GM12872 (cell line): ENCODE results near the gene TNN.

ENCODE experiments used
- TF ChIP-seq, protein P1 (sequence below): IDR thresholded peaks from 3 replicates; pipeline ENCODE4 v1.5.1; 2011; ENCODE audit warnings: low read depth, mild to moderate bottlenecking, low read length, moderate library complexity; ENCODE audit not compliant: insufficient read depth

The TNN gene

GRCh38 chr1:175036476-175036875 lies 31.2 kb upstream of the TNN start:
- TF ChIP-seq, protein P1, sequence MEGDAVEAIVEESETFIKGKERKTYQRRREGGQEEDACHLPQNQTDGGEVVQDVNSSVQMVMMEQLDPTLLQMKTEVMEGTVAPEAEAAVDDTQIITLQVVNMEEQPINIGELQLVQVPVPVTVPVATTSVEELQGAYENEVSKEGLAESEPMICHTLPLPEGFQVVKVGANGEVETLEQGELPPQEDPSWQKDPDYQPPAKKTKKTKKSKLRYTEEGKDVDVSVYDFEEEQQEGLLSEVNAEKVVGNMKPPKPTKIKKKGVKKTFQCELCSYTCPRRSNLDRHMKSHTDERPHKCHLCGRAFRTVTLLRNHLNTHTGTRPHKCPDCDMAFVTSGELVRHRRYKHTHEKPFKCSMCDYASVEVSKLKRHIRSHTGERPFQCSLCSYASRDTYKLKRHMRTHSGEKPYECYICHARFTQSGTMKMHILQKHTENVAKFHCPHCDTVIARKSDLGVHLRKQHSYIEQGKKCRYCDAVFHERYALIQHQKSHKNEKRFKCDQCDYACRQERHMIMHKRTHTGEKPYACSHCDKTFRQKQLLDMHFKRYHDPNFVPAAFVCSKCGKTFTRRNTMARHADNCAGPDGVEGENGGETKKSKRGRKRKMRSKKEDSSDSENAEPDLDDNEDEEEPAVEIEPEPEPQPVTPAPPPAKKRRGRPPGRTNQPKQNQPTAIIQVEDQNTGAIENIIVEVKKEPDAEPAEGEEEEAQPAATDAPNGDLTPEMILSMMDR: no peak

- TF ChIP-seq, protein P1: no peak
Observed at GRCh38 chr1:175037416-175037815, 30.2 kb upstream of the TNN start.

- TF ChIP-seq, protein P1: no peak
Observed at GRCh38 chr1:175040324-175040879, 27.2 kb upstream of the TNN start.

- TF ChIP-seq, protein P1: no peak
Observed at GRCh38 chr1:175042650-175043049, 25.0 kb upstream of the TNN start.

DNA sequence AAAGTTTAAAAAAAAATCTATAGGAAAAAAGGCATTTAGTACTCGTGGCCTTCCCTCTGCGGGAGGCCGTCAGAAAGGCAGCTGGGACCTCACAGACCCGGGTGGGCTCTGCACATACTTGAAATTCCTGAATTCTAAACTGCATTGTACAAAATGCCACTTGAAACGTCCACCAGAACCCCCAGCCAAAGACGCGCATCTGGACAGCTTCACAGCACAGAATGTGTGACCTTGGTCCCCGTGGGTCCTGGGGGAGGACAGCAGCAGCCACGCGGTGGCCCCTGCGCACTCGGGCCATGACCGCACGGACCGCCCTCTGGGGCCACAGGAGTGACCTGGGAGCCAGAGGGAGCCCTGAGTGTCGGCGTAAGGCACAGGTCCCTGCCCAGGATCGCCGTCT lies 23.8 kb upstream of the TNN start:
- TF ChIP-seq, protein P1: no peak

GRCh38 chr1:175045097-175045496 lies 22.5 kb upstream of the TNN start:
- TF ChIP-seq, protein P1: no peak

DNA sequence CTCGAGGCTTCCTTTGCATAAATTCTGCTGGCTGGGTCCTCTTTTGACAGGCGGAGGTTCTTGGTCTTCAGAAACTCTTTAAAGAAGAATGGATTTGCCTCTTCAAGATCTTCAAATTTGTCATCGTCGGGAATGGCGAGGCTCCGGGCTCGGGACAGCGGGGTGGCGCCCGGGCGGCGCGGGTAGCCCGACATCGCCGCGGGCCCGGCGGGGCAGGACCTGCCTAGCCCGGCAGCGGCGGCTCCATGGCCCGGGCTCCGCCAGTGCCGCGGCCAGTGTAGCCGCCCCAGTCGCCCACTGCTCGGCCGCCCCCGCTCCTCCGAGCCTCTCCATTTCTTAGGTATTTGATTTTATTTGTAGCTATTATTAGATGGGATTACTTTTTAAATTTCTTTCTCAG lies 22.1 kb upstream of the TNN start:
- TF ChIP-seq, protein P1: no peak
